OCI-LY7 (cell line): ENCODE results near the gene ERCC6L.

Experiments
- EZH2phosphoT487 ChIP-seq: fragments of 200-600 bp; sonication (generic); IDR thresholded peaks from 2 replicates; pipeline ENCODE4 v1.6.1; 2018; ENCODE audit warnings: low read depth, borderline replicate concordance, mild to moderate bottlenecking, mixed run types, antibody characterized with exemption, low read length, moderate library complexity, mixed read lengths
- TF ChIP-seq, protein P1 (sequence below): fragments of 200-600 bp; sonication (generic); conservative IDR thresholded peaks from 2 replicates; pipeline ENCODE4 v1.5.1; 2014; ENCODE audit warnings: mild to moderate bottlenecking, antibody characterized with exemption, low read length, moderate library complexity, mixed read lengths

DNA sequence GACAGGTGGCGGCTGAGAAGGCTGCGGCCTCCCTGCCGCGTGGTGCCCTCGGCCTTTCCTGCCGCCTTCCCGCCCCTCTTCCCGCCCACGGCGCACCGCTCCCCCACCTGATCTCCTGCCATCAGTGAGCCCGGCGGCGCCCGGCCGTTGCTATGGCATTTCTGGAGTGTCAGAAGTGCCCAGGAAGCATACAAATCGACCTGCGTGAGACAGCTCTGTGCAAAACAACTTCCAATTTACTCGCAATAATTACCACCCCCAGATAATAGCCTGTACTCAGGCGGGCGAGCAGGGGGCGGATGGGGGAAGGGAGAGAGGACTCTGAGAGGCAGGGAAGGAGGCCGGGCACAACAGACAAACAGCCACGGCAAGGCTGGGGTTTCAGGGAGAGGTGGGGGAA is 16.6 kb upstream of the ERCC6L start:
- TF ChIP-seq, protein P1, sequence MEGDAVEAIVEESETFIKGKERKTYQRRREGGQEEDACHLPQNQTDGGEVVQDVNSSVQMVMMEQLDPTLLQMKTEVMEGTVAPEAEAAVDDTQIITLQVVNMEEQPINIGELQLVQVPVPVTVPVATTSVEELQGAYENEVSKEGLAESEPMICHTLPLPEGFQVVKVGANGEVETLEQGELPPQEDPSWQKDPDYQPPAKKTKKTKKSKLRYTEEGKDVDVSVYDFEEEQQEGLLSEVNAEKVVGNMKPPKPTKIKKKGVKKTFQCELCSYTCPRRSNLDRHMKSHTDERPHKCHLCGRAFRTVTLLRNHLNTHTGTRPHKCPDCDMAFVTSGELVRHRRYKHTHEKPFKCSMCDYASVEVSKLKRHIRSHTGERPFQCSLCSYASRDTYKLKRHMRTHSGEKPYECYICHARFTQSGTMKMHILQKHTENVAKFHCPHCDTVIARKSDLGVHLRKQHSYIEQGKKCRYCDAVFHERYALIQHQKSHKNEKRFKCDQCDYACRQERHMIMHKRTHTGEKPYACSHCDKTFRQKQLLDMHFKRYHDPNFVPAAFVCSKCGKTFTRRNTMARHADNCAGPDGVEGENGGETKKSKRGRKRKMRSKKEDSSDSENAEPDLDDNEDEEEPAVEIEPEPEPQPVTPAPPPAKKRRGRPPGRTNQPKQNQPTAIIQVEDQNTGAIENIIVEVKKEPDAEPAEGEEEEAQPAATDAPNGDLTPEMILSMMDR: no peak
- no peak for TF ChIP-seq EZH2phosphoT487
